Measurements from ENCODE around the gene PRPF19.

PRPF19 gene

GRCh38 chr11:60906132-60906972 is at the start of gene PRPF19:
TSS of gene PRPF19 (minus strand) at chr11:60906585. CDS start at chr11:60906382, 203 bp downstream.
- peak; percentile 95 for DNase-seq (ENCODE audit: low read depth)

- DNase-seq (ENCODE audit: low read depth): no peak
Measured at GRCh38 chr11:60955571-60955970, 49.2 kb upstream of the PRPF19 start.

- DNase-seq (ENCODE audit: low read depth): no peak
Measured at GRCh38 chr11:60954421-60954820, 48.0 kb upstream of the PRPF19 start.

- DNase-seq (ENCODE audit: low read depth): no peak
Measured at GRCh38 chr11:60953781-60954180, 47.4 kb upstream of the PRPF19 start.

GRCh38 chr11:60952742-60953170 is 46.4 kb upstream of the PRPF19 start:
- DNase-seq (ENCODE audit: low read depth): no peak

GRCh38 chr11:60951904-60952741 is 45.7 kb upstream of the PRPF19 start, which contains the start of gene SLC15A3:
TSS of gene SLC15A3 (minus strand) at chr11:60952176. CDS start at chr11:60951551, 625 bp downstream.
- no peak for DNase-seq (ENCODE audit: low read depth)

- no peak for DNase-seq (ENCODE audit: low read depth)
Measured at GRCh38 chr11:60951606-60951903, 45.2 kb upstream of the PRPF19 start.

GRCh38 chr11:60950933-60951605 is 44.7 kb upstream of the PRPF19 start:
- DNase-seq (ENCODE audit: low read depth): no peak

GRCh38 chr11:60950024-60950423 is 43.6 kb upstream of the PRPF19 start:
- no peak for DNase-seq (ENCODE audit: low read depth)

- no peak for DNase-seq (ENCODE audit: low read depth)
Measured at GRCh38 chr11:60948250-60948649, 41.9 kb upstream of the PRPF19 start.

GRCh38 chr11:60947700-60948099 is 41.3 kb upstream of the PRPF19 start:
- no peak for DNase-seq (ENCODE audit: low read depth)

- no peak for DNase-seq (ENCODE audit: low read depth)
Measured at GRCh38 chr11:60946601-60947264, 40.3 kb upstream of the PRPF19 start.

GRCh38 chr11:60945295-60945667 is 38.9 kb upstream of the PRPF19 start:
- no peak for DNase-seq (ENCODE audit: low read depth)

- DNase-seq (ENCODE audit: low read depth): no peak
Measured at GRCh38 chr11:60944490-60945294, 38.3 kb upstream of the PRPF19 start.

GRCh38 chr11:60942970-60943565 is 36.7 kb upstream of the PRPF19 start:
- no peak for DNase-seq (ENCODE audit: low read depth)

- DNase-seq (ENCODE audit: low read depth): no peak
Measured at GRCh38 chr11:60942219-60942618, 35.8 kb upstream of the PRPF19 start.

GRCh38 chr11:60941371-60942119 is 35.2 kb upstream of the PRPF19 start:
- no peak for DNase-seq (ENCODE audit: low read depth)

GRCh38 chr11:60939855-60940254 is 33.5 kb upstream of the PRPF19 start:
- DNase-seq (ENCODE audit: low read depth): no peak

- no peak for DNase-seq (ENCODE audit: low read depth)
Measured at GRCh38 chr11:60939301-60939700, 32.9 kb upstream of the PRPF19 start.

GRCh38 chr11:60938500-60938899 is 32.1 kb upstream of the PRPF19 start:
- DNase-seq (ENCODE audit: low read depth): no peak

Measured in stimulated activated CD8-positive, alpha-beta memory T cell treated with anti-CD3 and anti-CD28 coated beads, Interleukin-12 subunit alpha, Interleukin-12 subunit beta, amount 100 ng/mL, for 4 hours (primary cell).